Endothelial cell (in vitro differentiated cells): Measurements from ENCODE around the gene SCPEP1. TPM values are rescaled to one million over a fixed set of nuclear protein-coding genes. Genes with fewer than 3 reads are reported as not detected.
"Not testable (repeated sequence)": the region's sequence is repeated elsewhere in the genome, so short reads cannot be mapped to it uniquely, and the experiment has no call there.

Experiments
- DNase-seq: peaks from one replicate; pipeline ENCODE4 v3.0.0; 2021; ENCODE audit warnings: low spot score
- H3K27ac Mint-ChIP-seq: one replicate; pipeline ENCODE4 v1.8.0; 2021; ENCODE audit warnings: mixed read lengths, inconsistent platforms; ENCODE audit not compliant: unreplicated experiment
- H3K27me3 Mint-ChIP-seq: one replicate; pipeline ENCODE4 v1.8.0; 2021; ENCODE audit warnings: mild to moderate bottlenecking, moderate library complexity, mixed read lengths, inconsistent platforms; ENCODE audit not compliant: unreplicated experiment
- H3K36me3 Mint-ChIP-seq: one replicate; pipeline ENCODE4 v1.8.0; 2021; ENCODE audit warnings: mild to moderate bottlenecking, low read depth, mixed read lengths, inconsistent platforms; ENCODE audit not compliant: unreplicated experiment
- H3K4me1 Mint-ChIP-seq: one replicate; pipeline ENCODE4 v1.8.0; 2021; ENCODE audit warnings: mild to moderate bottlenecking, mixed read lengths, inconsistent platforms; ENCODE audit not compliant: unreplicated experiment
- H3K4me3 Mint-ChIP-seq: one replicate; pipeline ENCODE4 v1.8.0; 2021; ENCODE audit warnings: mild to moderate bottlenecking, mixed read lengths, inconsistent platforms; ENCODE audit not compliant: unreplicated experiment
- H3K9me3 Mint-ChIP-seq: one replicate; pipeline ENCODE4 v1.8.0; 2021; ENCODE audit warnings: mixed read lengths, inconsistent platforms; ENCODE audit not compliant: unreplicated experiment
- CTCF ChIP-seq: fragments of 200-600 bp; sonication (generic); IDR thresholded peaks from one replicate; pipeline ENCODE4 v1.5.0; 2021; ENCODE audit warnings: antibody characterized with exemption; ENCODE audit not compliant: unreplicated experiment
- total RNA-seq: library from RNA; stranded (reverse); fragmentation: NEBNext Ultra II Directional; extraction: Animal tissue kit (Norgen Biotek cat#: 25700); gene quantifications from one replicate; pipeline ENCODE4 v1.2.1, GENCODE V29; 2021; ENCODE audit not compliant: unreplicated experiment

Gene SCPEP1
- total RNA-seq, 1 donor from 2014 or later: 29.8 TPM

GRCh38 chr17:56947741-56948140 is 30.2 kb upstream of the SCPEP1 start:
- DNase-seq: no peak
- H3K4me1 Mint-ChIP-seq: peaks cover 5% of the 10 kb centered on the region
- no peak overlapping the region for H3K27ac Mint-ChIP-seq
- no peaks in the 10 kb centered on the region for H3K9me3 Mint-ChIP-seq
- peaks cover 7% of the 10 kb centered on the region for H3K36me3 Mint-ChIP-seq
- no peak overlapping the region for H3K4me3 Mint-ChIP-seq
- no peaks in the 10 kb centered on the region for H3K27me3 Mint-ChIP-seq
- no peak for TF ChIP-seq CTCF

GRCh38 chr17:56948491-56948890 is 29.4 kb upstream of the SCPEP1 start:
- Mint-ChIP-seq H3K27me3 (no peaks in the 10 kb centered on the region), H3K36me3 (peaks cover 7% of the 10 kb centered on the region), H3K27ac (no peak overlapping the region), H3K9me3 (no peaks in the 10 kb centered on the region), H3K4me3 (no peak overlapping the region), H3K4me1 (peaks cover 5% of the 10 kb centered on the region)
- TF ChIP-seq CTCF: no peak
- no peak for DNase-seq

GRCh38 chr17:56949595-56949994 is 28.3 kb upstream of the SCPEP1 start:
- no peak overlapping the region for H3K27ac Mint-ChIP-seq

GRCh38 chr17:56956992-56957391 is 20.9 kb upstream of the SCPEP1 start:
- H3K27ac Mint-ChIP-seq: no peak overlapping the region
- TF ChIP-seq CTCF: no peak
- H3K9me3 Mint-ChIP-seq: no peaks in the 10 kb centered on the region
- no peak overlapping the region for H3K4me3 Mint-ChIP-seq
- H3K4me1 Mint-ChIP-seq: peaks cover 6% of the 10 kb centered on the region
- peaks cover 2% of the 10 kb centered on the region for H3K27me3 Mint-ChIP-seq
- peaks cover 4% of the 10 kb centered on the region for H3K36me3 Mint-ChIP-seq
- DNase-seq: no peak

More at GRCh38 chr17:56949595-56949994, 28.3 kb upstream of the SCPEP1 start:
- Mint-ChIP-seq H3K36me3 (peaks cover 7% of the 10 kb centered on the region), H3K27me3 (no peaks in the 10 kb centered on the region), H3K4me1 (peaks cover 5% of the 10 kb centered on the region), H3K4me3 (no peak overlapping the region), H3K9me3 (no peaks in the 10 kb centered on the region)
- DNase-seq: no peak
- TF ChIP-seq CTCF: no peak

GRCh38 chr17:56960596-56961538 is 17.1 kb upstream of the SCPEP1 start, which contains the start of gene COIL:
COIL (minus strand) TSS chr17:56961050; CDS start chr17:56961019, 31 bp downstream.
- Mint-ChIP-seq H3K36me3 (peaks cover 4% of the 10 kb centered on the region), H3K27me3 (peaks cover 2% of the 10 kb centered on the region), H3K27ac (peak within 1 kb of the TSS; percentile 86), H3K4me3 (peak within 1 kb of the TSS; percentile 87), H3K4me1 (peaks cover 6% of the 10 kb centered on the region), H3K9me3 (no peaks in the 10 kb centered on the region)
- TF ChIP-seq CTCF: peak; percentile 99
- DNase-seq: peak; percentile 96

- H3K27me3 Mint-ChIP-seq, H3K4me3 Mint-ChIP-seq, DNase-seq, H3K9me3 Mint-ChIP-seq, H3K36me3 Mint-ChIP-seq, H3K4me1 Mint-ChIP-seq, H3K27ac Mint-ChIP-seq: not testable (repeated sequence)
Observed at GRCh38 chr17:56965241-56965640, 12.7 kb upstream of the SCPEP1 start.

- H3K27me3 Mint-ChIP-seq, H3K9me3 Mint-ChIP-seq, H3K4me1 Mint-ChIP-seq, DNase-seq, H3K4me3 Mint-ChIP-seq, H3K27ac Mint-ChIP-seq, H3K36me3 Mint-ChIP-seq: not testable (repeated sequence)
Observed at GRCh38 chr17:56965681-56966080, 12.2 kb upstream of the SCPEP1 start.
